Measurements from ENCODE around the gene VPS16.
"Not testable (repeated sequence)": the region's sequence is repeated elsewhere in the genome, so short reads cannot be mapped to it uniquely, and the experiment has no call there.

VPS16 gene

DNA sequence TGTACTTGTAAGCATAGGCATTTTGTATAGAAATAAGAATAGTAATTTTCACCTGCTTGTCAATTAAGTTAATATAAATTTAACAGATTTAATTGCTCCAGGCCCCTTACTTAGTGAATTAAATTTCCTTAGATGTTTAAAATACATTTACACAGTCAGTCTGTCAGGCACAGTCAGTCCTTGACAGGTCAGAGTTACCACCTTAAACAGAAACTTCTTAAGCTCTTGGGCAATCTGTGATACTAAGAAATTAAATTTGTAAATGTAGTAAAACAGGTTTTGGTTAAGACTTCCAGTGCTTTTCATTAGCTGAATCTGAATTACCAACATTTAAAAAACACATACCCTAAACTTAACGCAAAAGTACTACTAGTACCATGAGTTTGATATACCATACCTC, 48.7 kb downstream of the VPS16 start:
- no peak for DNase-seq (ENCODE audit: low spot score)
- no peak overlapping the region for H3K27ac ChIP-seq
- POLR2A ChIA-PET (ENCODE audit: low non-redundant PET): no interaction called here
- CTCF ChIA-PET: interaction anchor here (0.6 kb wide), 2 partner anchors 12 to 599 kb away, joined by 3 read pairs; no protein-coding TSS in a partner anchor
- TF ChIP-seq, protein P1, sequence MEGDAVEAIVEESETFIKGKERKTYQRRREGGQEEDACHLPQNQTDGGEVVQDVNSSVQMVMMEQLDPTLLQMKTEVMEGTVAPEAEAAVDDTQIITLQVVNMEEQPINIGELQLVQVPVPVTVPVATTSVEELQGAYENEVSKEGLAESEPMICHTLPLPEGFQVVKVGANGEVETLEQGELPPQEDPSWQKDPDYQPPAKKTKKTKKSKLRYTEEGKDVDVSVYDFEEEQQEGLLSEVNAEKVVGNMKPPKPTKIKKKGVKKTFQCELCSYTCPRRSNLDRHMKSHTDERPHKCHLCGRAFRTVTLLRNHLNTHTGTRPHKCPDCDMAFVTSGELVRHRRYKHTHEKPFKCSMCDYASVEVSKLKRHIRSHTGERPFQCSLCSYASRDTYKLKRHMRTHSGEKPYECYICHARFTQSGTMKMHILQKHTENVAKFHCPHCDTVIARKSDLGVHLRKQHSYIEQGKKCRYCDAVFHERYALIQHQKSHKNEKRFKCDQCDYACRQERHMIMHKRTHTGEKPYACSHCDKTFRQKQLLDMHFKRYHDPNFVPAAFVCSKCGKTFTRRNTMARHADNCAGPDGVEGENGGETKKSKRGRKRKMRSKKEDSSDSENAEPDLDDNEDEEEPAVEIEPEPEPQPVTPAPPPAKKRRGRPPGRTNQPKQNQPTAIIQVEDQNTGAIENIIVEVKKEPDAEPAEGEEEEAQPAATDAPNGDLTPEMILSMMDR (conservative IDR thresholded peaks at IDR 0.05; ENCODE audit: low read depth): no peak

DNA sequence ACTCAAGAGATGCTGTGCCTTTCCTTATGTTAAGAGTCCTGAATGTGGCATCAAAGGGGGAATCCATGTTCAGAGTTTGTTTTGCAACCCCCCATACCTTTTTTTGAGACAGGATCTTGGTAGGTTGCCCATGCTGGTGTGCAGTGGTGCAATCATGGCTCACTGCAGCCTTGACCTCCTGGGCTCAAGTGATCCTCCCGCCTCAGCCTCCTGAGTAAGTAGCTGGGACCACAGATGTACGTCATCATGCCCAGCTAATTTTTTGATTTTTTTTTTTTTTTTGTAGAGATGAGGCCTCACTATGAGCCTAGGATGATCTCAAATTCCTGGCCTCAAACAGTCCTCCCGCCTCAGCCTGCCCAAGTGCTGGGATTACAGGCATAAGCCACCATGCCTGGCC, 49.3 kb downstream of the VPS16 start:
- ChIA-PET CTCF (interaction anchor here (0.5 to 0.6 kb wide), 3 partner anchors 12 to 598 kb away, joined by 3 read pairs; no protein-coding TSS in a partner anchor), POLR2A (ENCODE audit: low non-redundant PET) (interaction anchor here (0.7 kb wide), 1 partner anchor 24 kb away, joined by 3 read pairs; no protein-coding TSS in a partner anchor)
- no peak overlapping the region for H3K27ac ChIP-seq
- TF ChIP-seq, protein P1 (conservative IDR thresholded peaks at IDR 0.05; ENCODE audit: low read depth): no peak
- no peak for DNase-seq (ENCODE audit: low spot score)

DNA sequence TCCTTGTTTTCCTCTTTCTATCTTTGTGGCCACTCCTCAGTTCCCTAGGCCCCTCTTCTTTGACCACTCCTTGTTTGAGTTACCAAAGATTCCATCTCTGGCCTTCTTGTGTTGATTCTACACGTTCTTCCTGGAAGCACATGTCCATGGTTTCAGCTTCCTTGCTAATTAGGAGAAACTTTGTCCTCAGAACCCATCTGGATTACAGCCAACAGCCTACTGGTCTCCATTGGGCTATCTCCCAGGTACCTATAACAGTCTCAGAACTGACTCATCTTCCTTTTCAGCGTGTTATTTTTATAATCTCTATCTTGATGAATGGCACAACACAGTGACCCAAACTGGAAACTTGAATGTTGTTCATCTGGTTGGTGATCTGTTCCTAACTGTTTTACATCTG, 50.2 kb downstream of the VPS16 start:
- POLR2A ChIA-PET (ENCODE audit: low non-redundant PET): interaction anchor here (0.7 kb wide), 1 partner anchor 25 kb away, joined by 3 read pairs; no protein-coding TSS in a partner anchor
- TF ChIP-seq, protein P1 (conservative IDR thresholded peaks at IDR 0.05; ENCODE audit: low read depth): no peak
- DNase-seq (ENCODE audit: low spot score): peak; percentile 60
- CTCF ChIA-PET: interaction anchor here (0.7 kb wide), 1 partner anchor 10 kb away, joined by 3 read pairs; no protein-coding TSS in a partner anchor
- H3K27ac ChIP-seq: no peak overlapping the region

DNA sequence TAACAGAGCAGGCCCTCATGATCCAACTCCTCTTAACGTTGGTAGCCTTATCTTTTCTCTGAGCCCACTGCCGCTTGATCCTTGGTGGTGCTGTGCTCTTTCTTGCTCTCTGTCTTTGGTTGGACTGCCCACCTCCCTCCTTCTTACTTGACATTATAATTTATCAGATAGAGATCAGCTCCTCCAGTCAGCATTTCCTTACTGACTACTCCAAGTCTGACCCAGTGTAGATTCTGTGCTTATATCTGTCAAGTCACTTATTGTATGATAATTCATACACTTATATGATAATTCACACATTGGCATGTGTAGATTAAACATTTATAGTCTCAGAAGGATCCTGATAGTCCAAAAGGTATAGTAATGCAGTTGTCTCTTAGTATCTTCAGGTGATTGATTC, 50.8 kb downstream of the VPS16 start:
- TF ChIP-seq, protein P1 (conservative IDR thresholded peaks at IDR 0.05; ENCODE audit: low read depth): no peak
- CTCF ChIA-PET: no interaction called here
- no peak for DNase-seq (ENCODE audit: low spot score)
- POLR2A ChIA-PET (ENCODE audit: low non-redundant PET): no interaction called here
- H3K27ac ChIP-seq: no peak overlapping the region

DNA sequence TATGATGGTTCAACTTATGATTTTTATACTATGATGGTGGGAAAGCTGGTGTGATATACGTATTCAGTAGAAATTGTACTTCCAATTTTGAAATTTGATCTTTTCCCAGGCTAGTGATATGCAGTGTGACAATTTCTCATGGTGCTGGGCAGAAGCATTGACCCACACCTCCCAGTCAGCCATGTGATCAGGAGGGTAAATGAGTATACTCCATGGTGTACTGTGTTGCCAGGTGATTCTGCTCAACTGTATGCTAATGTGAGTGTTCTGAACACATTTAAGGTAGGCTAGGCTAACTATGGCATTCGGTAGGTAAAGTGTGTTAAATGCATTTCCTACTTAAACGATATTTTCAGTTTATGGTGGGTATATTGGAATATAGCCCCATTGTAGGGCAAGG, 51.8 kb downstream of the VPS16 start:
- H3K27ac ChIP-seq: no peak overlapping the region
- ChIA-PET POLR2A (ENCODE audit: low non-redundant PET) (no interaction called here), CTCF (interaction anchor here (0.7 kb wide), 1 partner anchor 25 kb away, joined by 3 read pairs; no protein-coding TSS in a partner anchor)
- DNase-seq (ENCODE audit: low spot score): no peak
- TF ChIP-seq, protein P1 (conservative IDR thresholded peaks at IDR 0.05; ENCODE audit: low read depth): no peak

DNA sequence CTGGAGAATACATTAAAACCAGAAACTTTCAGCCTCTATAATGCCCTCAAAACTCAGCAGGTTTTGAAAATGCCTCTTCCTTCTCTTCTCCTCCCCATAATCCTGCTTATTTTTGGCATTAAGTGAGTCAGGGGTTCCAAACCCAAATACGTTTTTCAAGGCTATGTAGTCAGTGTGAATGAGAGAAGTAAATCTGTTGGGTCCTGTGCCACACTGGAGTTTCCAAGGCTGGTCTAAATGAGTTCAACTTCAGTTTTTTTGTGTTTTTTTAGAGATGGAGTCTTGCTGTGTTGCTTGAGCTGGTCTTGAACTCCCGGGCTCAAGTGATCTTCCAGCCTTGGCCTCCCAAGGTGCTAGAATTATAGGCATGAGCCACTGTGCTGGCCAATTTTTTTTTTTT, 53.7 kb downstream of the VPS16 start:
- TF ChIP-seq, protein P1 (conservative IDR thresholded peaks at IDR 0.05; ENCODE audit: low read depth): no peak
- no peak overlapping the region for H3K27ac ChIP-seq
- POLR2A ChIA-PET (ENCODE audit: low non-redundant PET): no interaction called here
- CTCF ChIA-PET: no interaction called here
- no peak for DNase-seq (ENCODE audit: low spot score)

DNA sequence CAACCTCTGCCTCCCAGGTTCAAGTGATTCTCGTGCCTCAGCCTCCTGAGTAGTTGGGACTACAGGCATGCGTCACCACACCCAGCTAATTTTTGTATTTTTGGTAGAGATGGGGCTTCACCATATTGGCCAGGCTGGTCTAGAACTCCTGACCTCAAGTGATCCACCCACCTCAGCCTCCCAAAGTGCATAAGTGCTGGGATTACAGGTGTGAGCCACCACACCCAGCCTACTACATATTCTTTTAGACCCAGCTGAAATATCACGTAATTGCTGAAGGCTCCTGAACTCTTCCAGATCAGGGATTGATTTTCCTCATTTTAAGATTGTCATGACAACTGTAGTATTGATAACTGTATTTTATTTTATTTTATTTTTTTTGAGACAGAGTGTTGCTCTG, 54.6 kb downstream of the VPS16 start:
- CTCF ChIA-PET; POLR2A ChIA-PET (ENCODE audit: low non-redundant PET): not testable (repeated sequence)

More for the DNA sequence above, 54.6 kb downstream of the VPS16 start:
- DNase-seq (ENCODE audit: low spot score); H3K27ac ChIP-seq: not testable (repeated sequence)
